Measurements from ENCODE around the gene TRA2B.
"Not testable (repeated sequence)": the region's sequence is repeated elsewhere in the genome, so short reads cannot be mapped to it uniquely, and the experiment has no call there.

The TRA2B gene

GRCh38 chr3:185911076-185911448 lies 26.8 kb downstream of the TRA2B start:
- DNase-seq = peak in 1 of 3 donors; percentile 46
- H3K36me3 ChIP-seq (ENCODE audit: control insufficient read depth in 4 of 4, insufficient read depth in 4 of 4, low read length in 3 of 4) = peaks cover 2 to 31% (median 20%) of the 10 kb centered on the region in 4 experiments
- H3K4me3 ChIP-seq (ENCODE audit: control insufficient read depth in 1 of 7, extremely low read depth in 1 of 7, insufficient read depth in 4 of 7, low read depth in 2 of 7, low read length in 6 of 7); POLR2A ChIA-PET; H3K9me3 ChIP-seq (ENCODE audit: control extremely low read depth in 1 of 5, control insufficient read depth in 4 of 5, insufficient read depth in 2 of 5, low read depth in 1 of 5, low read length in 4 of 5); H3K27ac ChIP-seq (ENCODE audit: insufficient read depth in 1 of 2, low read depth in 1 of 2, low read length in 2 of 2, poor library complexity in 1 of 2, severe bottlenecking in 2 of 2); H3K4me1 ChIP-seq (ENCODE audit: control extremely low read depth in 1 of 4, control insufficient read depth in 4 of 4, insufficient read depth in 4 of 4, low read length in 3 of 4); H3K27me3 ChIP-seq (replicated peaks in 2 of 5; ENCODE audit: control insufficient read depth in 4 of 5, insufficient read depth in 5 of 5, low read length in 4 of 5): not testable (repeated sequence)
- CTCF ChIA-PET = interaction anchor here (0.9 to 1.2 kb wide), 4 partner anchors 12 to 252 kb away, joined by 3 to 4 read pairs (median 3); no protein-coding TSS in a partner anchor
- no CpG with 5 or more reads among the region's 2 CpGs for WGBS (ENCODE audit: insufficient coverage)

- not testable (repeated sequence) for H3K4me1 ChIP-seq (ENCODE audit: control extremely low read depth in 1 of 4, control insufficient read depth in 4 of 4, insufficient read depth in 4 of 4, low read length in 3 of 4); H3K27ac ChIP-seq (ENCODE audit: insufficient read depth in 1 of 2, low read depth in 1 of 2, low read length in 2 of 2, poor library complexity in 1 of 2, severe bottlenecking in 2 of 2)
- no CpG with 5 or more reads among the region's 5 CpGs for WGBS (ENCODE audit: insufficient coverage)
These were observed 27.3 kb downstream of the TRA2B start for GRCh38 chr3:185910322-185911075.

GRCh38 chr3:185909913-185910312 lies 27.9 kb downstream of the TRA2B start:
- H3K27ac ChIP-seq (ENCODE audit: insufficient read depth in 1 of 2, low read depth in 1 of 2, low read length in 2 of 2, poor library complexity in 1 of 2, severe bottlenecking in 2 of 2); CTCF ChIA-PET; H3K9me3 ChIP-seq (ENCODE audit: control extremely low read depth in 1 of 5, control insufficient read depth in 4 of 5, insufficient read depth in 2 of 5, low read depth in 1 of 5, low read length in 4 of 5); POLR2A ChIA-PET; H3K4me1 ChIP-seq (ENCODE audit: control extremely low read depth in 1 of 4, control insufficient read depth in 4 of 4, insufficient read depth in 4 of 4, low read length in 3 of 4); DNase-seq; H3K27me3 ChIP-seq (replicated peaks in 2 of 5; ENCODE audit: control insufficient read depth in 4 of 5, insufficient read depth in 5 of 5, low read length in 4 of 5); H3K4me3 ChIP-seq (ENCODE audit: control insufficient read depth in 1 of 7, extremely low read depth in 1 of 7, insufficient read depth in 4 of 7, low read depth in 2 of 7, low read length in 6 of 7): not testable (repeated sequence)
- WGBS (ENCODE audit: insufficient coverage) = 100% methylated on average over 1 of the region's 4 CpGs
- peaks cover 0 to 22% (median 10%) of the 10 kb centered on the region in 4 experiments for H3K36me3 ChIP-seq (ENCODE audit: control insufficient read depth in 4 of 4, insufficient read depth in 4 of 4, low read length in 3 of 4)

More at GRCh38 chr3:185910322-185911075, 27.3 kb downstream of the TRA2B start:
- H3K4me3 ChIP-seq (ENCODE audit: control insufficient read depth in 1 of 7, extremely low read depth in 1 of 7, insufficient read depth in 4 of 7, low read depth in 2 of 7, low read length in 6 of 7); POLR2A ChIA-PET; H3K9me3 ChIP-seq (ENCODE audit: control extremely low read depth in 1 of 5, control insufficient read depth in 4 of 5, insufficient read depth in 2 of 5, low read depth in 1 of 5, low read length in 4 of 5); H3K27me3 ChIP-seq (replicated peaks in 2 of 5; ENCODE audit: control insufficient read depth in 4 of 5, insufficient read depth in 5 of 5, low read length in 4 of 5): not testable (repeated sequence)
- peaks cover 0 to 27% (median 16%) of the 10 kb centered on the region in 4 experiments for H3K36me3 ChIP-seq (ENCODE audit: control insufficient read depth in 4 of 4, insufficient read depth in 4 of 4, low read length in 3 of 4)
- DNase-seq = peak in 2 of 3 donors; percentile 36 to 43
- CTCF ChIA-PET = interaction anchor here (0.9 to 1.2 kb wide), 3 partner anchors 12 to 249 kb away, joined by 3 to 4 read pairs (median 3); no protein-coding TSS in a partner anchor

GRCh38 chr3:185900228-185900627 lies 37.6 kb downstream of the TRA2B start:
- Histone ChIP-seq H3K9me3 (ENCODE audit: control extremely low read depth in 1 of 5, control insufficient read depth in 4 of 5, insufficient read depth in 2 of 5, low read depth in 1 of 5, low read length in 4 of 5) (peaks cover 0 to 3% (median 0%) of the 10 kb centered on the region in 5 experiments), H3K27me3 (replicated peaks in 2 of 5; ENCODE audit: control insufficient read depth in 4 of 5, insufficient read depth in 5 of 5, low read length in 4 of 5) (no peaks in the 10 kb centered on the region), H3K4me3 (ENCODE audit: control insufficient read depth in 1 of 7, extremely low read depth in 1 of 7, insufficient read depth in 4 of 7, low read depth in 2 of 7, low read length in 6 of 7) (no peak overlapping the region), H3K27ac (ENCODE audit: insufficient read depth in 1 of 2, low read depth in 1 of 2, low read length in 2 of 2, poor library complexity in 1 of 2, severe bottlenecking in 2 of 2) (no peak overlapping the region), H3K36me3 (ENCODE audit: control insufficient read depth in 4 of 4, insufficient read depth in 4 of 4, low read length in 3 of 4) (no peaks in the 10 kb centered on the region), H3K4me1 (ENCODE audit: control extremely low read depth in 1 of 4, control insufficient read depth in 4 of 4, insufficient read depth in 4 of 4, low read length in 3 of 4) (no peaks in the 10 kb centered on the region)
- WGBS (ENCODE audit: insufficient coverage) = 40% methylated on average over 1 of the region's 1 CpG
- peak in 1 of 3 donors; percentile 38 for DNase-seq
- ChIA-PET CTCF (interaction anchor here (0.9 kb wide), 1 partner anchor 16 kb away, joined by 3 read pairs; no protein-coding TSS in a partner anchor), POLR2A (interaction anchor here (0.6 kb wide), 1 partner anchor 186 kb away, joined by 5 read pairs; no protein-coding TSS in a partner anchor)

GRCh38 chr3:185896636-185897035 lies 41.2 kb downstream of the TRA2B start:
- 100% methylated on average over 1 of the region's 3 CpGs for WGBS (ENCODE audit: insufficient coverage)
- no peaks in the 10 kb centered on the region for H3K36me3 ChIP-seq (ENCODE audit: control insufficient read depth in 4 of 4, insufficient read depth in 4 of 4, low read length in 3 of 4)
- ChIA-PET CTCF (interaction anchor here (0.8 to 1.1 kb wide), 2 partner anchors 10 to 12 kb away, joined by 3 read pairs; no protein-coding TSS in a partner anchor), POLR2A (no interaction called here)
- H3K27ac ChIP-seq (ENCODE audit: insufficient read depth in 1 of 2, low read depth in 1 of 2, low read length in 2 of 2, poor library complexity in 1 of 2, severe bottlenecking in 2 of 2) = no peak overlapping the region
- H3K4me1 ChIP-seq (ENCODE audit: control extremely low read depth in 1 of 4, control insufficient read depth in 4 of 4, insufficient read depth in 4 of 4, low read length in 3 of 4) = no peaks in the 10 kb centered on the region
- peaks cover 0 to under 1% (median 0%) of the 10 kb centered on the region in 5 experiments for H3K27me3 ChIP-seq (replicated peaks in 2 of 5; ENCODE audit: control insufficient read depth in 4 of 5, insufficient read depth in 5 of 5, low read length in 4 of 5)
- peak in 2 of 3 donors; percentile 38 to 52 for DNase-seq
- H3K9me3 ChIP-seq (ENCODE audit: control extremely low read depth in 1 of 5, control insufficient read depth in 4 of 5, insufficient read depth in 2 of 5, low read depth in 1 of 5, low read length in 4 of 5) = peaks cover 0 to 3% (median 0%) of the 10 kb centered on the region in 5 experiments
- no peak overlapping the region for H3K4me3 ChIP-seq (ENCODE audit: control insufficient read depth in 1 of 7, extremely low read depth in 1 of 7, insufficient read depth in 4 of 7, low read depth in 2 of 7, low read length in 6 of 7)

- WGBS (ENCODE audit: insufficient coverage) = 100% methylated on average over 1 of the region's 2 CpGs
- ChIA-PET POLR2A (no interaction called here), CTCF (no interaction called here)
- H3K9me3 ChIP-seq (ENCODE audit: control extremely low read depth in 1 of 5, control insufficient read depth in 4 of 5, insufficient read depth in 2 of 5, low read depth in 1 of 5, low read length in 4 of 5) = no peaks in the 10 kb centered on the region
- H3K27me3 ChIP-seq (replicated peaks in 2 of 5; ENCODE audit: control insufficient read depth in 4 of 5, insufficient read depth in 5 of 5, low read length in 4 of 5) = peaks cover 0 to 2% (median 0%) of the 10 kb centered on the region in 5 experiments
- DNase-seq = peak; percentile 20 to 82 (median 72)
- no peaks in the 10 kb centered on the region for H3K4me1 ChIP-seq (ENCODE audit: control extremely low read depth in 1 of 4, control insufficient read depth in 4 of 4, insufficient read depth in 4 of 4, low read length in 3 of 4)
- no peak overlapping the region for H3K27ac ChIP-seq (ENCODE audit: insufficient read depth in 1 of 2, low read depth in 1 of 2, low read length in 2 of 2, poor library complexity in 1 of 2, severe bottlenecking in 2 of 2)
- no peaks in the 10 kb centered on the region for H3K36me3 ChIP-seq (ENCODE audit: control insufficient read depth in 4 of 4, insufficient read depth in 4 of 4, low read length in 3 of 4)
- no peak overlapping the region for H3K4me3 ChIP-seq (ENCODE audit: control insufficient read depth in 1 of 7, extremely low read depth in 1 of 7, insufficient read depth in 4 of 7, low read depth in 2 of 7, low read length in 6 of 7)
These were observed 50.7 kb downstream of the TRA2B start for GRCh38 chr3:185887066-185887465.

GRCh38 chr3:185884641-185885040 lies 53.2 kb downstream of the TRA2B start:
- no peak overlapping the region for H3K27ac ChIP-seq (ENCODE audit: insufficient read depth in 1 of 2, low read depth in 1 of 2, low read length in 2 of 2, poor library complexity in 1 of 2, severe bottlenecking in 2 of 2)
- ChIA-PET CTCF (interaction anchor here (1.6 kb wide), 1 partner anchor 12 kb away, joined by 3 read pairs; no protein-coding TSS in a partner anchor), POLR2A (no interaction called here)

More at GRCh38 chr3:185884641-185885040, 53.2 kb downstream of the TRA2B start:
- no peak for DNase-seq
- WGBS (ENCODE audit: insufficient coverage) = 100% methylated on average over 1 of the region's 1 CpG
- no peaks in the 10 kb centered on the region for H3K9me3 ChIP-seq (ENCODE audit: control extremely low read depth in 1 of 5, control insufficient read depth in 4 of 5, insufficient read depth in 2 of 5, low read depth in 1 of 5, low read length in 4 of 5)
- no peaks in the 10 kb centered on the region for H3K36me3 ChIP-seq (ENCODE audit: control insufficient read depth in 4 of 4, insufficient read depth in 4 of 4, low read length in 3 of 4)
- no peak overlapping the region for H3K4me3 ChIP-seq (ENCODE audit: control insufficient read depth in 1 of 7, extremely low read depth in 1 of 7, insufficient read depth in 4 of 7, low read depth in 2 of 7, low read length in 6 of 7)
- H3K4me1 ChIP-seq (ENCODE audit: control extremely low read depth in 1 of 4, control insufficient read depth in 4 of 4, insufficient read depth in 4 of 4, low read length in 3 of 4) = no peaks in the 10 kb centered on the region
- no peaks in the 10 kb centered on the region for H3K27me3 ChIP-seq (replicated peaks in 2 of 5; ENCODE audit: control insufficient read depth in 4 of 5, insufficient read depth in 5 of 5, low read length in 4 of 5)
